ENCODE data around the gene SIRT2. TPM values are rescaled to one million over a fixed set of nuclear protein-coding genes. Genes with fewer than 3 reads are reported as not detected.

Gene SIRT2
- total and polyA plus RNA-seq, 2 experiments from 2014 or later: 41.3 to 64.4 TPM

DNA sequence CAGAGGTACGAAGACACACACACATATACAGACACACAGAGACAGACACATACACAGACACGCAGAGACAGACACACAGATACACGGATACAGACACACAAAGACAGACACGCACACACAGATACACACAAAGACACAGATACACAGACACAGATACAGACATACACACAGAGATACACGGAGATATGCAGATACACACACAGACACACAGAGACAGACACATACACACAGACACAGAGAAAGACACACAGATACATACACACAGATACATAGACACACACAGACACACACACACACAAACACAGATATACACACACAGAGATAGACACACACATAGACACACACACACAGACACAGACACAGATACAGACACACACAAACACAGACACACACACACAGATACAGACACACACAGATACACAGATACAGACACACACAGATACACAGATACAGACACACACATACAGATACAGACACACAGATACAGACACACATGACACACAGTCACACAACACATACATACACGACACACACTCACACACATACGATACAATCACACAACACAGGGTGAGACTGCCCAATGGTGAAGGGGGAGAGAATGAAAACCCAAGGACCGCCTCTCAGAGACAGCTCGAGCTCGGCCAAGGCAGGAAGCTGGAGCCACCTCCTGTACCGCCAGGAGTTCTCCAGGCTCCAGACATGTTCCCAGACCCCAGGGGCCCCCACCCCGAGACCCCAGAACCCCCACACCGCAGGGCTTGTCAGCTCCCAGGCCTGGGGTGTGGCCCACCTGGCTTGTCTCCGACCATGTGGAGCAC, 21.4 kb upstream of the SIRT2 start:
- in situ Hi-C loops (cut with MboI): no loop called here
- 85 to 87% methylated on average over 10 to 14 of the region's 14 CpGs for WGBS, 2 experiments (ENCODE audit: low coverage in 1 of 2, low lambda C conversion rate in 2 of 2, missing lambda C conversion rate in 2 of 2)

DNA sequence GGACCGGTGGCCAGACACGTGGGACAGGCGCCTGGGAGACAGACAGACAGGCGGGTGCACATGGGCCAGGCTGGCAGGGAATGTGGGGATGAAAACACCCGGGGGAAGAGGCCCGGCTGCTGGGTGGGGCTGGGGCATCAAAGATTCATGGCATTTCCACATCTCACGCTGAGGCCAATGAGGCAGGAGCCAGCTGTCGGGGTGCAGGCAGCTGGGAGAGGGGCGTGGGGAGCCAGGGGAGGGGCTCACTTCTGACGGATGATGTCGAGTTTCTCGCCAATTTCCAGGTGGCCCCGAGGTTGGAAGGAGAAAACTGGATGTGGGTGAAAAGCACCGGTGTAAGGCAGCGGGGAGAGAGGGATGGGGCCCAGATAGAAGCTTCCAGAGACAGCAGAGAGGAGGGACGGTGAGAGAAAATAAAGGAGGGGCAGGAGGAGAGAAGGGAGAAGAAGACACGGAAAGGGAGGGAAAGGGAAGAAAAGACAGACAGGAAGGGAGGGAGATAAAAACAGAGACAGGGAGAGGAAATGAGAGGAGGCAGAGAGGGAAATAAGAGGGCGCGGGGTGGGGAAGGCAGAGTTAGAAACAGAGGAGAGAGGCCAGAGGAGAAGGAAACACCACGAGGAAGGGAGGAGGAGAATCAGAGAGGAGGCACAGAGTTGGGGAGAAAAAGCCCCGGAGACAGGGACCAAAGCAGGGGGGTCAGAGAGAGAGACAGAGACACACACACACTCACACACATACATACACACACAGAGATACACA, 20.6 kb upstream of the SIRT2 start:
- no peaks in the 10 kb centered on the region for H3K9me2 ChIP-seq (ENCODE audit: insufficient read depth)
- no peaks in the 10 kb centered on the region; the same call in 1 of the 2 replicates for H3K36me3 ChIP-seq (ENCODE audit: low read depth)
- no peak overlapping the region for H3K4me3 ChIP-seq
- no peak overlapping the region for H2AFZ ChIP-seq
- H4K20me1 ChIP-seq (ENCODE audit: insufficient read depth): no peaks in the 10 kb centered on the region
- H3K4me2 ChIP-seq (ENCODE audit: unreplicated experiment): no peak overlapping the region
- H3K79me2 ChIP-seq (ENCODE audit: insufficient read depth): no peaks in the 10 kb centered on the region
- in situ Hi-C loops (cut with MboI): no loop called here
- H3K4me1 ChIP-seq (ENCODE audit: insufficient read depth): no peaks in the 10 kb centered on the region
- TF ChIP-seq EZH2phosphoT487 (IDR thresholded peaks at IDR 0.05; ENCODE audit: insufficient read depth, low read depth): no peak
- no peak for TF ChIP-seq EZH2 (IDR thresholded peaks at IDR 0.05; ENCODE audit: insufficient read depth, poor library complexity, severe bottlenecking)
- no peaks in the 10 kb centered on the region for H3K27me3 ChIP-seq (replicated peaks; ENCODE audit: insufficient read depth)
- no peak for DNase-seq
- no peak overlapping the region for H3K9ac ChIP-seq
- no peak overlapping the region for H3K27ac ChIP-seq
- no peaks in the 10 kb centered on the region for H3F3A ChIP-seq (ENCODE audit: insufficient read depth)
- WGBS, 2 experiments (ENCODE audit: low coverage in 1 of 2, low lambda C conversion rate in 2 of 2, missing lambda C conversion rate in 2 of 2): 54 to 60% methylated on average over 20 to 21 of the region's 21 CpGs
- H3K9me3 ChIP-seq (ENCODE audit: low read depth): no peaks in the 10 kb centered on the region

More for the DNA sequence above, 21.4 kb upstream of the SIRT2 start:
- no peaks in the 10 kb centered on the region for H3K79me2 ChIP-seq (ENCODE audit: insufficient read depth)
- H3K9me3 ChIP-seq (ENCODE audit: low read depth): no peaks in the 10 kb centered on the region
- no peak overlapping the region for H3K9ac ChIP-seq
- H3K4me2 ChIP-seq (ENCODE audit: unreplicated experiment): no peak overlapping the region
- H3F3A ChIP-seq (ENCODE audit: insufficient read depth): no peaks in the 10 kb centered on the region
- H2AFZ ChIP-seq: no peak overlapping the region
- H3K4me3 ChIP-seq: no peak overlapping the region
- no peaks in the 10 kb centered on the region for H3K4me1 ChIP-seq (ENCODE audit: insufficient read depth)
- TF ChIP-seq EZH2phosphoT487 (IDR thresholded peaks at IDR 0.05; ENCODE audit: insufficient read depth, low read depth): no peak
- TF ChIP-seq EZH2 (IDR thresholded peaks at IDR 0.05; ENCODE audit: insufficient read depth, poor library complexity, severe bottlenecking): no peak
- no peaks in the 10 kb centered on the region for H3K27me3 ChIP-seq (replicated peaks; ENCODE audit: insufficient read depth)
- no peaks in the 10 kb centered on the region for H4K20me1 ChIP-seq (ENCODE audit: insufficient read depth)
- no peaks in the 10 kb centered on the region for H3K9me2 ChIP-seq (ENCODE audit: insufficient read depth)
- DNase-seq: no peak
- H3K36me3 ChIP-seq (ENCODE audit: low read depth): no peaks in the 10 kb centered on the region; the same call in 1 of the 2 replicates
- no peak overlapping the region for H3K27ac ChIP-seq

GRCh38 chr19:38918526-38918925, 19.1 kb upstream of the SIRT2 start:
- in situ Hi-C loops (cut with MboI): no loop called here
- Histone ChIP-seq H3K79me2 (ENCODE audit: insufficient read depth) (no peaks in the 10 kb centered on the region), H3K9me2 (ENCODE audit: insufficient read depth) (no peaks in the 10 kb centered on the region), H3K9me3 (ENCODE audit: low read depth) (no peaks in the 10 kb centered on the region), H2AFZ (no peak overlapping the region), H3K4me2 (ENCODE audit: unreplicated experiment) (no peak overlapping the region), H3K9ac (no peak overlapping the region), H3K4me1 (ENCODE audit: insufficient read depth) (no peaks in the 10 kb centered on the region), H3F3A (ENCODE audit: insufficient read depth) (no peaks in the 10 kb centered on the region), H3K36me3 (ENCODE audit: low read depth) (no peaks in the 10 kb centered on the region), H3K27ac (no peak overlapping the region), H3K4me3 (no peak overlapping the region), H3K27me3 (replicated peaks; ENCODE audit: insufficient read depth) (no peaks in the 10 kb centered on the region), H4K20me1 (ENCODE audit: insufficient read depth) (no peaks in the 10 kb centered on the region)
- no peak for TF ChIP-seq EZH2phosphoT487 (IDR thresholded peaks at IDR 0.05; ENCODE audit: insufficient read depth, low read depth)
- TF ChIP-seq EZH2 (IDR thresholded peaks at IDR 0.05; ENCODE audit: insufficient read depth, poor library complexity, severe bottlenecking): no peak
- WGBS, 2 experiments (ENCODE audit: low coverage in 1 of 2, low lambda C conversion rate in 2 of 2, missing lambda C conversion rate in 2 of 2): 90 to 94% methylated on average over 9 to 10 of the region's 10 CpGs
- DNase-seq: no peak

DNA sequence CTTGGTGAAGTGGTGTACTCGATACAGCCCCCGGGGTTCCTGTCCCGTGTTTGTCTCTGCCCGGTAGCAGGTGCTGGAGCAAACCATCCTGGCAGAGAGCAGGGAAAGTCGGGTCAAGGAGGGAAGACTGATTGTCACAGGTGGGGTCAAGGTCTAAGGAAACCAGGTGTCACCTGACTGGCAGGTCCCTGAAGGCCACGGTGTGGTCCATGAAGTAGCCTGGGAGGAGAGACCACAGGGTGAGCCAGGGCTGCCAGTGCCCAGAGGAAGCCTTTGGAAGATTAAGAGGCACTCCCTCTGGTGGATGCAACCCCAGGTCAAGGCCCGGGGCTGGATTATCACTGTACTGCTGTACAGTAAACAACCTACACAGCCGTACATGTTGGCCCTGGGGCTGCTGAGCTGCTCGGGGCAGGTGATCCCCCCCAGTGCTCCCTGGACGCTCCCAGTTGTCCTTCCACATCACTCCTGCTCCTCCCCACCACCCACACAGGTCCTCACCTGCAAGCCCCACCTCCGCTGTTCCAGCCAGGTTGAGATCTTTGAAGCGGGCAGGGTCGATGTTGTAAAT, 18.6 kb upstream of the SIRT2 start:
- no peak for TF ChIP-seq EZH2 (IDR thresholded peaks at IDR 0.05; ENCODE audit: insufficient read depth, poor library complexity, severe bottlenecking)
- TF ChIP-seq EZH2phosphoT487 (IDR thresholded peaks at IDR 0.05; ENCODE audit: insufficient read depth, low read depth): no peak
- no peak overlapping the region for H3K27ac ChIP-seq
- no peaks in the 10 kb centered on the region for H4K20me1 ChIP-seq (ENCODE audit: insufficient read depth)
- no peaks in the 10 kb centered on the region for H3K36me3 ChIP-seq (ENCODE audit: low read depth)
- H3K9me3 ChIP-seq (ENCODE audit: low read depth): no peaks in the 10 kb centered on the region
- no peak overlapping the region for H3K4me2 ChIP-seq (ENCODE audit: unreplicated experiment)
- DNase-seq: peak; percentile 30
- H3F3A ChIP-seq (ENCODE audit: insufficient read depth): no peaks in the 10 kb centered on the region
- H3K9ac ChIP-seq: no peak overlapping the region
- no peaks in the 10 kb centered on the region for H3K9me2 ChIP-seq (ENCODE audit: insufficient read depth)
- H3K79me2 ChIP-seq (ENCODE audit: insufficient read depth): no peaks in the 10 kb centered on the region
- H2AFZ ChIP-seq: no peak overlapping the region
- in situ Hi-C loops (cut with MboI): no loop called here
- no peaks in the 10 kb centered on the region for H3K4me1 ChIP-seq (ENCODE audit: insufficient read depth)
- no peaks in the 10 kb centered on the region for H3K27me3 ChIP-seq (replicated peaks; ENCODE audit: insufficient read depth)
- WGBS, 2 experiments (ENCODE audit: low coverage in 1 of 2, low lambda C conversion rate in 2 of 2, missing lambda C conversion rate in 2 of 2): 85 to 89% methylated on average over 13 of the region's 13 CpGs
- H3K4me3 ChIP-seq: no peak overlapping the region

Measured in GM23248 (cell line).